H1 (cell line): ENCODE measurements around the gene MRM3. TPM values are rescaled to one million over a fixed set of nuclear protein-coding genes. Genes with fewer than 3 reads are reported as not detected.
"Not testable (repeated sequence)": the region's sequence is repeated elsewhere in the genome, so short reads cannot be mapped to it uniquely, and the experiment has no call there.

Experiments
- CTCF ChIA-PET: fragments of 300-600 bp; sonication (Branson Sonifier 250); formaldehyde crosslinking; loops from one replicate; lab custom pipeline; 2021; ENCODE audit not compliant: partially characterized antibody; lab: Charles Lee
- POLR2A ChIA-PET: fragments of 300-600 bp; sonication (Branson Sonifier 250); formaldehyde crosslinking; loops from one replicate; lab custom pipeline; 2021; ENCODE audit warnings: inconsistent platforms; ENCODE audit not compliant: partially characterized antibody; lab: Charles Lee
- DNase-seq, 2 experiments: peaks; one replicate each; pipeline versions ENCODE4 v3.0.0 to v3.0.0-alpha.2; 2010 to 2022; ENCODE audit warnings: low spot score in 2 of 2, low read depth in 1 of 2, mixed read lengths in 1 of 2
- FAIRE-seq: peaks from 2 replicates; lab custom pipeline; 2011; peaks lifted over from hg19 to GRCh38; lab: Jason Lieb, UNC
- H2AFZ ChIP-seq: 2 replicates; pipeline ENCODE4 v1.8.1; 2012; ENCODE audit warnings: low read length, inconsistent platforms
- H2AK5ac ChIP-seq: 2 replicates; pipeline ENCODE4 v1.6.1; 2013; ENCODE audit warnings: low read depth, low read length
- H2BK120ac ChIP-seq: replicated peaks from 2 replicates; pipeline ENCODE3; 2013; ENCODE audit warnings: low read depth, low read length, inconsistent platforms
- H2BK12ac ChIP-seq: 2 replicates; pipeline ENCODE4 v1.6.1; 2013; ENCODE audit warnings: low read depth, low read length
- H2BK15ac ChIP-seq: 2 replicates; pipeline ENCODE4 v1.6.1; 2013; ENCODE audit warnings: low read length
- H2BK20ac ChIP-seq: 2 replicates; pipeline ENCODE4 v1.6.1; 2013; ENCODE audit warnings: low read length
- H2BK5ac ChIP-seq: 2 replicates; pipeline ENCODE4 v1.6.1; 2013; ENCODE audit warnings: low read depth, low read length
- H3K14ac ChIP-seq: 2 replicates; pipeline ENCODE4 v1.6.1; 2013; ENCODE audit warnings: inconsistent platforms; ENCODE audit not compliant: insufficient read length
- H3K18ac ChIP-seq: 2 replicates; pipeline ENCODE4 v1.6.1; 2013; ENCODE audit warnings: low read length; ENCODE audit errors: extremely low read depth
- H3K23ac ChIP-seq: 2 replicates; pipeline ENCODE4 v1.6.1; 2013; ENCODE audit warnings: inconsistent platforms; ENCODE audit not compliant: insufficient read length
- H3K23me2 ChIP-seq: 2 replicates; pipeline ENCODE4 v1.6.1; 2013; ENCODE audit warnings: low read depth, low read length
- H3K27ac ChIP-seq: 2 replicates; pipeline ENCODE4 v1.6.1; 2011; ENCODE audit warnings: low read depth, low read length, inconsistent platforms
- H3K27me3 ChIP-seq, 4 experiments: replicated peaks in 1 of 4; 1 replicate in 1 of 4; 2 replicates in 3 of 4; pipeline versions ENCODE4 v1.6.1 to v1.8.1; 2011 to 2013; ENCODE audit warnings: low read length in 3 of 4, mild to moderate bottlenecking in 3 of 4, inconsistent platforms in 2 of 4, mixed read lengths in 2 of 4, moderate library complexity in 1 of 4; ENCODE audit not compliant: control insufficient read depth in 3 of 4, insufficient read depth in 3 of 4; ENCODE audit errors: extremely low read depth in 1 of 4
- H3K36me3 ChIP-seq, 4 experiments: 2 replicates each; pipeline versions ENCODE4 v1.6.1 to v1.8.1; 2011 to 2013; ENCODE audit warnings: mild to moderate bottlenecking in 4 of 4, low read length in 3 of 4, moderate library complexity in 2 of 4, control low read depth in 1 of 4, inconsistent platforms in 1 of 4; ENCODE audit not compliant: insufficient read depth in 4 of 4, control insufficient read depth in 2 of 4
- H3K4ac ChIP-seq: replicated peaks from 2 replicates; pipeline ENCODE3; 2013; ENCODE audit warnings: low read length, low read depth, mixed read lengths, inconsistent platforms; ENCODE audit not compliant: insufficient read length
- H3K4me1 ChIP-seq, 4 experiments: replicated peaks in 1 of 4; 1 replicate in 1 of 4; 2 replicates in 3 of 4; pipeline versions ENCODE4 v1.6.1 to v1.8.1; 2011 to 2013; ENCODE audit warnings: low read length in 3 of 4, inconsistent platforms in 2 of 4, mixed read lengths in 1 of 4; ENCODE audit not compliant: insufficient read depth in 4 of 4, control insufficient read depth in 3 of 4
- H3K4me2 ChIP-seq, 2 experiments: 2 replicates each; pipeline versions ENCODE4 v1.6.1 to v1.8.1; 2011 to 2013; ENCODE audit warnings: low read depth in 2 of 2, low read length in 2 of 2, control low read depth in 1 of 2, inconsistent platforms in 1 of 2, mild to moderate bottlenecking in 1 of 2; ENCODE audit not compliant: insufficient read depth in 1 of 2
- H3K4me3 ChIP-seq, 4 experiments: fragments of 200-600, 300-600 bp in 1 of 4; sonication (generic), shearing (Covaris generic), sonication (Bioruptor Twin) in 1 of 4; 2 replicates each; pipeline versions ENCODE4 v1.5.1 to v1.8.1; 2011 to 2016; ENCODE audit warnings: low read length in 4 of 4, low read depth in 3 of 4, control low read depth in 2 of 4, inconsistent platforms in 2 of 4, mild to moderate bottlenecking in 2 of 4, mixed read lengths in 1 of 4, moderate library complexity in 1 of 4; ENCODE audit not compliant: insufficient read depth in 2 of 4; ENCODE audit errors: extremely low read depth in 1 of 4
- H3K56ac ChIP-seq: replicated peaks from 2 replicates; pipeline ENCODE3; 2013; ENCODE audit warnings: low read depth, mild to moderate bottlenecking, mixed read lengths, low read length, inconsistent platforms; ENCODE audit not compliant: insufficient read length
- H3K79me1 ChIP-seq: 2 replicates; pipeline ENCODE4 v1.6.1; 2013; ENCODE audit warnings: low read depth, low read length, control low read depth
- H3K79me2 ChIP-seq, 2 experiments: 2 replicates each; pipeline versions ENCODE4 v1.6.1 to v1.8.1; 2012 to 2013; ENCODE audit warnings: low read length in 2 of 2, mild to moderate bottlenecking in 2 of 2, inconsistent platforms in 1 of 2; ENCODE audit not compliant: insufficient read depth in 2 of 2, control insufficient read depth in 1 of 2
- H3K9ac ChIP-seq, 4 experiments: replicated peaks in 1 of 4; 1 replicate in 1 of 4; 2 replicates in 3 of 4; pipeline versions ENCODE4 v1.6.1 to v1.8.1; 2011 to 2013; ENCODE audit warnings: low read depth in 3 of 4, low read length in 3 of 4, control low read depth in 2 of 4, mild to moderate bottlenecking in 2 of 4, moderate library complexity in 2 of 4, inconsistent platforms in 1 of 4; ENCODE audit errors: extremely low read depth in 1 of 4
- H3K9me3 ChIP-seq, 2 experiments: 2 replicates each; pipeline versions ENCODE4 v1.6.1 to v1.8.1; 2012 to 2013; ENCODE audit warnings: mild to moderate bottlenecking in 2 of 2, moderate library complexity in 2 of 2, control low read depth in 1 of 2, inconsistent platforms in 1 of 2, low read depth in 1 of 2, low read length in 1 of 2, mixed read lengths in 1 of 2; ENCODE audit not compliant: insufficient read depth in 2 of 2
- H4K20me1 ChIP-seq, 2 experiments: replicated peaks in 1 of 2; 2 replicates each; pipeline versions ENCODE3 to v1.8.1; 2011 to 2013; ENCODE audit warnings: inconsistent platforms in 2 of 2, low read length in 2 of 2, mild to moderate bottlenecking in 1 of 2; ENCODE audit not compliant: insufficient read depth in 2 of 2, control insufficient read depth in 1 of 2
- H4K5ac ChIP-seq: 2 replicates; pipeline ENCODE4 v1.6.1; 2013; ENCODE audit warnings: low read length, low read depth, mixed read lengths, inconsistent platforms; ENCODE audit not compliant: insufficient read length
- H4K8ac ChIP-seq: 2 replicates; pipeline ENCODE4 v1.8.0; 2013; ENCODE audit warnings: mild to moderate bottlenecking, moderate library complexity, low read length, inconsistent platforms; ENCODE audit not compliant: insufficient read depth; ENCODE audit errors: extremely low read depth
- H4K91ac ChIP-seq: replicated peaks from 2 replicates; pipeline ENCODE3; 2013; ENCODE audit warnings: low read length, mixed read lengths, inconsistent platforms; ENCODE audit not compliant: insufficient read length
- WGBS, 2 experiments: shearing (Covaris generic) in 1 of 2; methylation state at CpG; one replicate each; pipeline versions ENCODE4 v1.1.6 to v1.1.7; 2013 to 2015; ENCODE audit warnings: low lambda C conversion rate in 2 of 2, mixed read lengths in 2 of 2, inconsistent platforms in 1 of 2, low coverage in 1 of 2, missing lambda C conversion rate in 1 of 2; ENCODE audit not compliant: insufficient replicate concordance in 2 of 2, insufficient coverage in 1 of 2, insufficient read length in 1 of 2; ENCODE audit errors: extremely low coverage in 1 of 2, missing lambda C conversion rate in 1 of 2; 5-methylcytosine and 5-hydroxymethylcytosine counted together
- polyA plus RNA-seq, 7 experiments: library from polyadenylated mRNA; depleted of rRNA in 3 of 7; stranded (reverse) in 5 of 7; unstranded in 2 of 7; fragments of >200 nt in 5 of 7; fragments of 200-250 nt in 2 of 7; gene quantifications; 1 replicate in 5 of 7; 2 replicates in 1 of 7; 4 replicates in 1 of 7; pipeline versions ENCODE4 v1.2.1 to v1.2.3, GENCODE V29; 2011 to 2013; ENCODE audit warnings: missing spikeins in 2 of 7, mixed read lengths in 2 of 7
- total RNA-seq: library from RNA; stranded (reverse); fragmentation: NEBNext Ultra II Directional; extraction: Animal tissue kit (Norgen Biotek cat#: 25700); gene quantifications from 2 replicates; pipeline ENCODE4 v1.2.1, GENCODE V29; 2021

Gene MRM3
- total and polyA plus RNA-seq, 2 of the 8 experiments (the other 6 are each of a cell fraction or from before 2014, with no cell fraction given): 10.1 to 20.8 TPM

GRCh38 chr17:829614-830013 lies 47.5 kb downstream of the MRM3 start:
- H3K4me1 ChIP-seq, H2BK15ac ChIP-seq, H3K27ac ChIP-seq, H3K27me3 ChIP-seq, DNase-seq, H2BK5ac ChIP-seq, H3K9me3 ChIP-seq, H2AFZ ChIP-seq, POLR2A ChIA-PET, H3K56ac ChIP-seq, H3K9ac ChIP-seq, CTCF ChIA-PET, H3K4ac ChIP-seq, FAIRE-seq, H3K23ac ChIP-seq, H3K4me3 ChIP-seq, H3K14ac ChIP-seq, H4K5ac ChIP-seq, H2BK12ac ChIP-seq, H2BK20ac ChIP-seq, H3K18ac ChIP-seq, H2BK120ac ChIP-seq, H4K8ac ChIP-seq, H3K36me3 ChIP-seq, H2AK5ac ChIP-seq, H3K23me2 ChIP-seq, H4K20me1 ChIP-seq, H3K4me2 ChIP-seq, H4K91ac ChIP-seq: not testable (repeated sequence)
- WGBS, 2 experiments: 85% methylated on average over 3 of the region's 3 CpGs; no CpG with 5 or more reads in 1 of the 2 experiments
- Histone ChIP-seq H3K79me1 (peaks cover 13% of the 10 kb centered on the region), H3K79me2 (peaks cover 0 to 20% of the 10 kb centered on the region in 2 experiments; a peak in 1 of 4 replicates)
